ENCODE data around the gene ZDHHC14. TPM values are rescaled to one million over a fixed set of nuclear protein-coding genes. Genes with fewer than 3 reads are reported as not detected.
"Not testable (repeated sequence)": the region's sequence is repeated elsewhere in the genome, so short reads cannot be mapped to it uniquely, and the experiment has no call there.

ZDHHC14 gene
- total RNA-seq, 2 donors from 2014 or later: 3.6 to 5.2 TPM

DNA sequence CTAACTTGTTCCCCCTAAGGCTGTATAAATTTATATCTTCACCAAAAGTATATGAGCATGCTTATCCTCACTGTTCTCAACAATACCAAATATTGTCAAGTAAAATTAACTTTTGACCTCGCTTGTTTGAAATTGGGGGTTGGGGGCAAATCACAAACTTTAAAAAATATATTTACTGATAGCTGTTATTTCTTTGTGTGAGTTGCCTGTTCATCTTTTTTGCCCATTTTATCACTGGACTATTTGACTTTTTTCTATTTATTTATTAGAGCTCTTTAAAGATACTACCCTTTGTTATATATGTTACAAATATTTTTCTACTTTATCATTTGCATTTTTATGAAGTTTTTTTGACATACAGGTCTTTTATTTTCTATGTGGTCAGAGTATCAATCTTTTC lies 187.7 kb downstream of the ZDHHC14 start:
- H3K27me3 Mint-ChIP-seq: no peaks in the 10 kb centered on the region
- no peaks in the 10 kb centered on the region for H3K9me3 ChIP-seq (ENCODE audit: control insufficient read depth, low read length, poor library complexity, severe bottlenecking)
- no peaks in the 10 kb centered on the region for H3K36me3 Mint-ChIP-seq (ENCODE audit: low read depth)
- H3K27ac Mint-ChIP-seq: no peak overlapping the region
- no peak for DNase-seq
- H3K4me1 Mint-ChIP-seq: peaks cover 9% of the 10 kb centered on the region
- no peak for ATAC-seq
- H3K4me3 Mint-ChIP-seq: no peak overlapping the region

GRCh38 chr6:157569543-157569942 lies 188.6 kb downstream of the ZDHHC14 start:
- H3K4me1 Mint-ChIP-seq: peaks cover 11% of the 10 kb centered on the region
- H3K27me3 Mint-ChIP-seq: no peaks in the 10 kb centered on the region
- no peak overlapping the region for H3K27ac Mint-ChIP-seq
- peak overlapping the region; percentile 39 for H3K4me3 Mint-ChIP-seq
- no peaks in the 10 kb centered on the region for H3K9me3 ChIP-seq (ENCODE audit: control insufficient read depth, low read length, poor library complexity, severe bottlenecking)
- peak; percentile 92 for ATAC-seq
- DNase-seq: no peak
- H3K36me3 Mint-ChIP-seq (ENCODE audit: low read depth): no peaks in the 10 kb centered on the region

DNA sequence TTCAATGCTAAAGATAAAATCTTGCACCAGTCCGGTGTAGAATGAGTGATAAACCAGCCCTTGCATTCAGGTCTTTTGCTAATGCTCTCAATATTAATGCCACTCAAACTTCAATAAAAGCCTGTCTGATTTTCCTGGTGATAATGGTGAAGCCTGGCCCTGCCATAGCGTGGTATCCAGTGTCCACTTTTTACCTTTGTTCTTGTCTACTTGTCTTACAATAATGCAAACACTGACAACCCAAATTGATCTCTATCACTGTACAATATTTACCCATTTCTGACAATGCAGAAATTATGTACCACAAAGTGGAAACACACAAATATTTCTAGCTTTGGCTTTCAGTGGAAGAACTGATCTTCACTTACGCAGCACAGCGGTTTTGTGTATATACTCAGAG lies 189.1 kb downstream of the ZDHHC14 start:
- H3K4me3 Mint-ChIP-seq: peak overlapping the region; percentile 61
- H3K9me3 ChIP-seq (ENCODE audit: control insufficient read depth, low read length, poor library complexity, severe bottlenecking): no peaks in the 10 kb centered on the region
- ATAC-seq (no peak), DNase-seq (no peak)
- H3K4me1 Mint-ChIP-seq: peaks cover 12% of the 10 kb centered on the region
- no peaks in the 10 kb centered on the region for H3K27me3 Mint-ChIP-seq
- H3K27ac Mint-ChIP-seq: no peak overlapping the region
- H3K36me3 Mint-ChIP-seq (ENCODE audit: low read depth): no peaks in the 10 kb centered on the region

DNA sequence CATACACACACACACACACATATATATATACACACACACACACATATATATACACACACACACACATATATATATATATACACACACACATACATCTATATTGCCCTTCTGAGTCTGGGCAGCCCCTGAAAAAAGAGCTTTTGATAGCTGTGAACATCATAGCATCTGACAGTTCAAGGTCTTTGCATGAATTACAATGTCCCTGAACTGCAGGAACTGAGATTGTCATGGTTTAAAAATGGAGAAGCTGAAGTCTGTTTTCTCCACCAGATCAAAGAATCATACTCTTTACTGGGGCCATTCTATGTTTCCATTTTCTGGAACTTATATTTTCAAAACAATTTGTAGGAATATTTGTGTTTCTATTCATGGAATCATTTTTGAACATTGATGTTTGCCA lies 189.8 kb downstream of the ZDHHC14 start:
- no peak overlapping the region for H3K27ac Mint-ChIP-seq
- H3K27me3 Mint-ChIP-seq: no peaks in the 10 kb centered on the region
- no peak overlapping the region for H3K4me3 Mint-ChIP-seq
- DNase-seq (no peak), ATAC-seq (no peak)
- H3K36me3 Mint-ChIP-seq (ENCODE audit: low read depth): no peaks in the 10 kb centered on the region
- H3K4me1 Mint-ChIP-seq: peaks cover 12% of the 10 kb centered on the region
- no peaks in the 10 kb centered on the region for H3K9me3 ChIP-seq (ENCODE audit: control insufficient read depth, low read length, poor library complexity, severe bottlenecking)

DNA sequence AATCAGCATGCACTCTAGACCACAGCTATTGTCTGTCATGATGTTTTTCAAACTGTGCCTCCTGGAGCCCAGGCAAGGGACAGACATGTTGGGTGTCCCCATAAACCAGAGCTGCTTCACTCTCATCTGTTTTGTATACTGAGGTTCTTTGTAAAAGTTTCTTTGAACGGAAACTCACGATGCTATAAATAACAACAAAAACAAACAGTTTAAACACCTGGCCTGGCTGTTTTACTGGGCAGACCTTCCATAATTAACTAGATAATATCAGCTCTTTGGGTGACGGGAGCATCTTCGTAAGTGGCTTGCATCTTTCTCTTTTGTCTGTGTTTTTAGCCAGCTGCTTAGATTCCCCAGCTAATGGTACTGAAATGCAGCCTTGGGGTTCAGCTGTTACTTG lies 190.3 kb downstream of the ZDHHC14 start:
- Mint-ChIP-seq H3K27me3 (no peaks in the 10 kb centered on the region), H3K27ac (peak overlapping the region; percentile 9), H3K4me1 (peaks cover 12% of the 10 kb centered on the region), H3K4me3 (no peak overlapping the region), H3K36me3 (ENCODE audit: low read depth) (no peaks in the 10 kb centered on the region)
- DNase-seq (no peak), ATAC-seq (no peak)
- H3K9me3 ChIP-seq (ENCODE audit: control insufficient read depth, low read length, poor library complexity, severe bottlenecking): no peaks in the 10 kb centered on the region

- peaks cover 12% of the 10 kb centered on the region for H3K4me1 Mint-ChIP-seq
- H3K36me3 Mint-ChIP-seq (ENCODE audit: low read depth): no peaks in the 10 kb centered on the region
- DNase-seq (no peak), ATAC-seq (no peak)
- no peak overlapping the region for H3K4me3 Mint-ChIP-seq
- H3K27ac Mint-ChIP-seq: peak overlapping the region; percentile 9
- no peaks in the 10 kb centered on the region for H3K9me3 ChIP-seq (ENCODE audit: control insufficient read depth, low read length, poor library complexity, severe bottlenecking)
- H3K27me3 Mint-ChIP-seq: no peaks in the 10 kb centered on the region
These were observed 191.0 kb downstream of the ZDHHC14 start for GRCh38 chr6:157571950-157572349.

DNA sequence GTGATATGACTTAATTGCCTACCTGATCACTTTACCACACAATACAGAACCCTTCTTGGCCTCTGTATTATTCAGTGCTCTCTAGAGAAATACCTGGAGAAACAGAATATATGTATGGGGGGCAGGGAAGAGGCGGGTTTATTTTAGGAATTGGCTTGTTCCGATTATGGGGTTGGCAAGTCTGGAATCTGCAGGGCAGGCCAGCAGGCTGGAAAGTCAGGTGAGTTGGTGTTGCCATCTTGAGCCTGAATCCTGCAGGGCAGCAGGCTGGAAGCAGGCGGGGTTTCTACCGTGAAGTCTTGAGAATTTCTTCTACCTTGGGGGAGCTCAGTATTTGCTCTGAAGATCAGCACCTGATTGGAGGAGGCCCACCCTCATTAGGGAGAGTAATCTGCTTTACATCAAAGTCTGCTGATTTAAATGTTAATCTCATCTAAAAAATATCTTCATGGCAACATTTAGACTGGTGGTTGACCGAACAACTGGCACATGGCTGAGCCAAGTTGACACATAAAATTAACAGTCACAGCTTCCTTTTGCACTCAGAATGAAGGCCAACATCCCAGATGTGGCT lies 193.9 kb downstream of the ZDHHC14 start:
- Mint-ChIP-seq H3K4me1 (peaks cover 7% of the 10 kb centered on the region), H3K27me3 (no peaks in the 10 kb centered on the region), H3K36me3 (ENCODE audit: low read depth) (no peaks in the 10 kb centered on the region)

GRCh38 chr6:157575436-157576145 lies 194.6 kb downstream of the ZDHHC14 start:
- Mint-ChIP-seq H3K4me3 (no peak overlapping the region), H3K36me3 (ENCODE audit: low read depth) (no peaks in the 10 kb centered on the region), H3K4me1 (peaks cover 3% of the 10 kb centered on the region), H3K27ac (no peak overlapping the region), H3K27me3 (no peaks in the 10 kb centered on the region)
- ATAC-seq: no peak
- no peak for DNase-seq
- no peaks in the 10 kb centered on the region for H3K9me3 ChIP-seq (ENCODE audit: control insufficient read depth, low read length, poor library complexity, severe bottlenecking)

More for the DNA sequence above, 193.9 kb downstream of the ZDHHC14 start:
- ATAC-seq: no peak
- DNase-seq: no peak
- no peak overlapping the region for H3K27ac Mint-ChIP-seq
- H3K4me3 Mint-ChIP-seq: no peak overlapping the region
- no peaks in the 10 kb centered on the region for H3K9me3 ChIP-seq (ENCODE audit: control insufficient read depth, low read length, poor library complexity, severe bottlenecking)

DNA sequence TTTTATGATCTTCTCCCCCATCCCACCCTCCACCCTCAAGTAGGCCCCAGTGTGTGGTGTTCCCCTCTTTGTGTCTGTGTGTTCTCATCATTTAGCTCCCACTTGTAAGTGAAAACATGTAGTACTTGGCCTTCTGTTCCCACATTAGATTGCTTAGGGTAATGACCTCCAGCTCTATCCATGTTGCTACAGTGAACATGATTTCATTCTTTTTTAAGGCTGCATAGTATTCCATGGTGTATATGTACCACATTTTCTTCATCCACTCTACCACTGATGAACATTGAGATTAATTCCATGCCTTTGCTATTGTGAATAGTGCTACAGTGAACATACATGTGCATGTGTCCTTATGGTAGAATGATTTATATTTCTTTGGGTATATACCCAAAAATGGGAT lies 196.0 kb downstream of the ZDHHC14 start:
- not testable (repeated sequence) for H3K9me3 ChIP-seq (ENCODE audit: control insufficient read depth, low read length, poor library complexity, severe bottlenecking); H3K4me3 Mint-ChIP-seq; H3K27ac Mint-ChIP-seq; H3K36me3 Mint-ChIP-seq (ENCODE audit: low read depth); H3K4me1 Mint-ChIP-seq; DNase-seq; H3K27me3 Mint-ChIP-seq; ATAC-seq

DNA sequence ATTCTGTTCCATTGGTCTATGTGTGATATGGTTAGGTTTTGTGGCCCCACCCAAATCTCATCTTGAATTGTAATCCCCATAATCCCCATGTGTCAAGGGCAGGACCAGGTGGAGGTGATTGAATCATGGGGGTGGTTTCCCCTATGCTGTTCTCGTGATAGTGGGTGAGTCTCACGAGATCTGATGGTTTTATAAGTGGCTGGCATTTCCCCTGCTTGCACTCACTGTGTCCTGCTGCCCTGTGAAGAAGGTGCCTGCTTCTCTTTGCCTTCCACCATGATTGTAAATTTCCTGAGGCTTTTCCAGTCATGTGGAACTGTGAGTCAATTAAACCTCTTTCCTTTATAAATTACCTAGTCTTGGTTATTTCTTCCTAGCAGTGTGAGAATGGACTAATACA lies 197.5 kb downstream of the ZDHHC14 start:
- H3K36me3 Mint-ChIP-seq (ENCODE audit: low read depth); H3K27ac Mint-ChIP-seq; H3K4me3 Mint-ChIP-seq; DNase-seq; H3K27me3 Mint-ChIP-seq; H3K4me1 Mint-ChIP-seq; ATAC-seq; H3K9me3 ChIP-seq (ENCODE audit: control insufficient read depth, low read length, poor library complexity, severe bottlenecking): not testable (repeated sequence)

DNA sequence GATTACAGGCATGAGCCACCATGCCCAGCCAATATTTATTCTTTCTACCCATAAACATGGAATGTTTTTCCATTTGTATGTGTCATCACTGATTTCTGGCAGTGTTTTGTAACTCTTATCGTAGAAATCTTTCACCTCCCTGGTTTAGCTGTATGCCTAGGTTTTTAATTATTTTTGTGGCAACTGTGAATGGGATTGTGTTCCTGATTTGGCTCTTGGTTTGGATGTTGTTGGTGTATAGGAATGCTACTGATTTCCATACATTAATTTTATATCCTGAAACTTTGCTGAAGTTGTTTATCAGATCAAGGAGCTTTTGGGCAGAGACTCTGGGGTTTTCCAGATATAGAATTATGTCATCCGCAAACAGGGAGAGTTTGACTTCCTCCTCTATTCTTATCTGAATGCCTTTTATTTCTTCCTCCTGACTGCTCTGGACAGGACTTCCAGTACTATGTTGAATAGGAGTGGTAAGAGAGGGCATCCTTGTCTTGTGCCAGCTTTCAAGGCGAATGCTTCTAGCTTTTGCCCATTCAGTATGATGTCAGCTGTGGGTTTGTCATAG lies 198.6 kb downstream of the ZDHHC14 start:
- H3K9me3 ChIP-seq (ENCODE audit: control insufficient read depth, low read length, poor library complexity, severe bottlenecking): peaks cover 8% of the 10 kb centered on the region
- Mint-ChIP-seq H3K27me3 (no peaks in the 10 kb centered on the region), H3K4me3 (no peak overlapping the region), H3K36me3 (ENCODE audit: low read depth) (peaks cover 4% of the 10 kb centered on the region), H3K27ac (peak overlapping the region; percentile 24), H3K4me1 (peaks cover 1% of the 10 kb centered on the region)
- DNase-seq: no peak
- no peak for ATAC-seq

- H3K27ac Mint-ChIP-seq: no peak overlapping the region
- peaks cover 5% of the 10 kb centered on the region for H3K36me3 Mint-ChIP-seq (ENCODE audit: low read depth)
- DNase-seq (no peak), ATAC-seq (no peak)
- no peaks in the 10 kb centered on the region for H3K27me3 Mint-ChIP-seq
- H3K4me1 Mint-ChIP-seq: no peaks in the 10 kb centered on the region
- peaks cover 8% of the 10 kb centered on the region for H3K9me3 ChIP-seq (ENCODE audit: control insufficient read depth, low read length, poor library complexity, severe bottlenecking)
- no peak overlapping the region for H3K4me3 Mint-ChIP-seq
These were observed 203.0 kb downstream of the ZDHHC14 start for GRCh38 chr6:157584036-157584435.

DNA sequence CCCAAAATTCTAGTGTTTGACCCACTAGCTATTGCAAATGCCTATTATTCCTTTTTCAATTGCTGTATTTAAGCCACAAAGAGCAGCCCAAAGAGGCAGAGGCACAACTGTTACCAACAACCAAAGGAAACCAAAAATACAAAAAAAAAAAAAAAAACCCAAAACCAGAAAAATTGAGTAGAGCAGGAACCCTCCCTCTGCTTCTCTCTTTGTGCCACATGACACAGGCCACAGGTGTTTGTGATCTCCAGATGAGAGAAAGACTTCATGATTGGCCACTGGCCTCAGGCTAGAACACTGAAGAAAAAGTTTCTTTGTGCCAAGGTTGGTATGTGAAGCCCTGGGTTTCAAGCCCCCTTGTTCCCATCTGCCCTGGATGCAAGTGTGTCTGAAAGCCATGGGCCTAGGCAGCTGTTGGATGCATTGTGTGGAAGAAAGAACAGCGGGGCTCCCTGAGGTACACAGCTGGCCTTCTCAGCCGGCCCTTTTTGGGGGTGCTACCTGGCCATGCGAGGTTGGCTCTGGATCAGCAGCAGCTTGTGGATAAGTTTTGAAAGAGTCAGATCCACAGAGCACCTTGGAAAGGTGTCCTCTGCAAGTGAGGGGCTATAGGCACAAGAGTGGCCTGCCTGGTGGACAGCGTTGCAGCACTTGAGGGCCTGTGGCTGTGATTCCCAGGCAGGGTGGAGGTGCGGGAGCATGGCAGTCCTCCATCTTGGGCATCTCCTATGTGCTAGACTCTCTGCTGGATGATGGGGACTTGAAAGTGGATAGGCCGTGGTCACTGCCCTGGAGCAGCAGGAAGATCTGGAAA lies 204.5 kb downstream of the ZDHHC14 start:
- DNase-seq (no peak), ATAC-seq (peak; percentile 30)
- Mint-ChIP-seq H3K4me1 (no peaks in the 10 kb centered on the region), H3K4me3 (no peak overlapping the region), H3K27me3 (no peaks in the 10 kb centered on the region), H3K36me3 (ENCODE audit: low read depth) (peaks cover 5% of the 10 kb centered on the region), H3K27ac (no peak overlapping the region)
- peaks cover 8% of the 10 kb centered on the region for H3K9me3 ChIP-seq (ENCODE audit: control insufficient read depth, low read length, poor library complexity, severe bottlenecking)

Measured in T-helper 17 cell (primary cell).